ENCODE data around the gene ST3GAL5. TPM values are rescaled to one million over a fixed set of nuclear protein-coding genes. Genes with fewer than 3 reads are reported as not detected.
"Not testable (repeated sequence)": the region's sequence is repeated elsewhere in the genome, so short reads cannot be mapped to it uniquely, and the experiment has no call there.

The ST3GAL5 gene
- total RNA-seq, 2 donors from 2014 or later: 5.5 to 20.4 TPM

- Histone ChIP-seq H3K9me3 (no peaks in the 10 kb centered on the region), H3K4me3 (no peak overlapping the region), H3K36me3 (no peaks in the 10 kb centered on the region), H3K27me3 (no peaks in the 10 kb centered on the region), H3K27ac (no peak overlapping the region), H3K4me1 (peaks cover 0 to 7% of the 10 kb centered on the region in 2 donors)
- DNase-seq (ENCODE audit: low spot score): no peak
- TF ChIP-seq CTCF (IDR thresholded peaks at IDR 0.05): no peak
Measured at GRCh38 chr2:85935170-85935745, 46.5 kb upstream of the ST3GAL5 start.

GRCh38 chr2:85933753-85934594, 45.2 kb upstream of the ST3GAL5 start:
- Histone ChIP-seq H3K9me3 (no peaks in the 10 kb centered on the region), H3K4me3 (no peak overlapping the region), H3K27ac (no peak overlapping the region), H3K27me3 (no peaks in the 10 kb centered on the region), H3K36me3 (no peaks in the 10 kb centered on the region), H3K4me1 (peaks cover 0 to 7% of the 10 kb centered on the region in 2 donors)
- no peak for TF ChIP-seq CTCF (IDR thresholded peaks at IDR 0.05)
- no peak for DNase-seq (ENCODE audit: low spot score)

GRCh38 chr2:85931151-85931550, 42.4 kb upstream of the ST3GAL5 start:
- not testable (repeated sequence) for H3K4me1 ChIP-seq; H3K27ac ChIP-seq; DNase-seq (ENCODE audit: low spot score); H3K4me3 ChIP-seq; H3K27me3 ChIP-seq; H3K36me3 ChIP-seq; H3K9me3 ChIP-seq

GRCh38 chr2:85930129-85931124, 41.6 kb upstream of the ST3GAL5 start:
- Histone ChIP-seq H3K36me3 (no peaks in the 10 kb centered on the region), H3K27me3 (no peaks in the 10 kb centered on the region), H3K27ac (peak overlapping the region in 1 of 2 donors; percentile 40), H3K4me3 (no peak overlapping the region), H3K4me1 (peaks cover 0 to under 1% of the 10 kb centered on the region in 2 donors), H3K9me3 (no peaks in the 10 kb centered on the region)
- TF ChIP-seq CTCF (IDR thresholded peaks at IDR 0.05): no peak
- DNase-seq (ENCODE audit: low spot score): no peak

- Histone ChIP-seq H3K27ac (peak overlapping the region in 1 of 2 donors; percentile 40), H3K9me3 (no peaks in the 10 kb centered on the region), H3K4me1 (peaks cover 0 to 12% of the 10 kb centered on the region in 2 donors), H3K4me3 (no peak overlapping the region), H3K36me3 (no peaks in the 10 kb centered on the region), H3K27me3 (no peaks in the 10 kb centered on the region)
- no peak for TF ChIP-seq CTCF (IDR thresholded peaks at IDR 0.05)
- no peak for DNase-seq (ENCODE audit: low spot score)
Measured at GRCh38 chr2:85929096-85930050, 40.6 kb upstream of the ST3GAL5 start.
